ENCODE measurements around the gene KIF6.
A peak's percentile ranks its signal among the peaks of the same experiment; 100 is the strongest.
"Not testable (repeated sequence)": the region's sequence is repeated elsewhere in the genome, so short reads cannot be mapped to it uniquely, and the experiment has no call there.

KIF6 gene, protein sequence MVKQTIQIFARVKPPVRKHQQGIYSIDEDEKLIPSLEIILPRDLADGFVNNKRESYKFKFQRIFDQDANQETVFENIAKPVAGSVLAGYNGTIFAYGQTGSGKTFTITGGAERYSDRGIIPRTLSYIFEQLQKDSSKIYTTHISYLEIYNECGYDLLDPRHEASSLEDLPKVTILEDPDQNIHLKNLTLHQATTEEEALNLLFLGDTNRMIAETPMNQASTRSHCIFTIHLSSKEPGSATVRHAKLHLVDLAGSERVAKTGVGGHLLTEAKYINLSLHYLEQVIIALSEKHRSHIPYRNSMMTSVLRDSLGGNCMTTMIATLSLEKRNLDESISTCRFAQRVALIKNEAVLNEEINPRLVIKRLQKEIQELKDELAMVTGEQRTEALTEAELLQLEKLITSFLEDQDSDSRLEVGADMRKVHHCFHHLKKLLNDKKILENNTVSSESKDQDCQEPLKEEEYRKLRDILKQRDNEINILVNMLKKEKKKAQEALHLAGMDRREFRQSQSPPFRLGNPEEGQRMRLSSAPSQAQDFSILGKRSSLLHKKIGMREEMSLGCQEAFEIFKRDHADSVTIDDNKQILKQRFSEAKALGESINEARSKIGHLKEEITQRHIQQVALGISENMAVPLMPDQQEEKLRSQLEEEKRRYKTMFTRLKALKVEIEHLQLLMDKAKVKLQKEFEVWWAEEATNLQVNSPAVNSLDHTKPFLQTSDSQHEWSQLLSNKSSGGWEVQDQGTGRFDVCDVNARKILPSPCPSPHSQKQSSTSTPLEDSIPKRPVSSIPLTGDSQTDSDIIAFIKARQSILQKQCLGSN

GRCh38 chr6:39724787-39725631 lies at the start of gene KIF6:
Gene KIF6 (minus strand): TSS chr6:39725408. CDS start chr6:39725310, 98 bp downstream.
- DNase-seq, result peak; percentile 79 to 82

DNA sequence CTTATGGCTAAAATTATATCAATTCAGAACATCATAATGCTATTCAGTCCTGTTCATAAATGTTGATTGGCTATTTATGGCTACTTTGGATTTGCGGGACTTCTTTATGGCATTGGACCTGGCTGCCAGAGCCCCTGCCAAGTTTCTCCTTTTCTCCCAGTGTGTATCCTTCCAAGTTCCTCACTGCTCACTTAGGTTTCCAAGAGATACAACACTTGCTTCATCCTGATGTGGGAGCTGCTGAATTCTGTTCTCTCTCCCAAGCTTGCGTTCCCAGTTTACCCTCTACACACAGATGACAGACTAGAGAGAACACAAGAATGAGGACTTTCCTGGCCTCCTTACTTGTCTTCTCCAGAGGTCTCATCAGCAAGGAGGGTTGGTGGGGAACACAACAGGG lies 48.6 kb upstream of the KIF6 start:
- DNase-seq, result no peak

GRCh38 chr6:39772559-39773273 lies 47.5 kb upstream of the KIF6 start:
- DNase-seq, result no peak

GRCh38 chr6:39770446-39770845 lies 45.2 kb upstream of the KIF6 start:
- DNase-seq, result no peak

DNA sequence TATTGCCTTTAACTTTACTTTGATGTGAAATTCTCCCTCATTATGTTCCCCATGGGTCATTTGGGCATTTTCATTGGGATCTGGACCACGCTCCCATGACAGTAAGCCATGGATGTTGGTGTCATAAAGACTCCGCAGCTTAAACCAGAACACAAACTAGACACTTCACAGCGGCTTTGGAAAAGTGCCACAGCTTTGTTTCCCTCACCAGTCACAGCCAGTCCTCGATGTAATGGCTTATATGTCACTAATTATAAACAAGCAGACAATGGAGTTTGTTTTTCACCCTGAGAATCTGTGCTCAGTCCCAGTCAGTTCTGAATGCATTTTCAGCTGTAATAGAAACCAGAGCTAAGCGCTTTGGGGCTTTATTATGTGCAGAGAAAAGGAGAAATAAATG lies 43.8 kb upstream of the KIF6 start:
- no peak for DNase-seq

GRCh38 chr6:39765508-39766065 lies 40.4 kb upstream of the KIF6 start:
- no peak for DNase-seq

GRCh38 chr6:39760226-39760952 lies 35.2 kb upstream of the KIF6 start:
- DNase-seq, result no peak

DNA sequence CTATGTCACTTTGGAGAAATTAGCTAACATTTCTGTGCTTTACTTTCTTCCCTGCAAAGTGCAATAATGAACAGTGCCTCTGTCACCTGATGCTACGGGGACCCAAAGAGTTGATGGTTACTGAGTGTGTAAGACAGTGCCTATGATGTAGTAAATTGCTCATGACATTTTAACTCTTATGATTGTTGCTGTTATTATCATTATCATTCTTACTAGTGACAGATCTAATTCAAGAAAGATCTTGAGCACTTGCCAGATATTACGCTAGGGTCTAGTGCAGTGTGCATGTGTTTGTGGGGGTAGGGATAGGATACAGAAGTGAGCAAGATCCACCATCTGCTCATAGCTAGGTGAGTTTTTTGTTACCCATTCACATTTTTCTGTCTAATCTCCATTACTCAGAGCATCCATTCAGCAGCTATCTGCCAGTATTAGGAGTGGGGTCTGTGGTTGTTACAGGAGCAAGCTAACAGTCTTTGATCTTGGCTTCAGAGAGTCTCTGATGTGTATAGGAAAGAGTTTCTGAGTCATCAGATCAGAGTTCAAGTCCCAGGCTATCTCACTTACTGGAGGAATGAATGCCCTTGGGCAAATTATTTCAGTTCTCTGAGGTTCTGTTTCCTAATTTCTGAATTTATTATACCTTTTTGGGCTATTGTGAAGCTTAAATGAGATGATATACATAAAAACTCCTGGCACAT lies 33.8 kb upstream of the KIF6 start:
- DNase-seq, result no peak

DNA sequence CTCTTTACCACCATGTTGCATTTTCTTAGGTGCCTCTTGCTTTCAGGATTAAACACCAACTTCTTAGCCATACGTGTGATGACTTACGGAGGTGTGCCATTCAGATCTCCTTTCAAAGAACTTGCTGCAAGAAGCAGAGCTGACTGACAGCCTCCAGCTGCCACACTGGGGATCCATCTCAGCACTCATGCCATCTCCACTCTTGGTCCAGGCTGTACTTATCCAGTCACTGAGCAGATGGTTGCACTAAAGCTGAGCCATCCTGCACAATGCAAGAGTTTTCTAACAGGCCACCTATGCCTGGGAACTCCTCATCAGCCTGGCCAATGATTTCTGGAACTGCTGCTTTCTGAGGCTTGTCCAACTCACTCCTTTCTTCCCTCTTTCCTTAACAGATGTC lies 31.4 kb upstream of the KIF6 start:
- DNase-seq, result no peak

- DNase-seq, result no peak
These were observed 30.0 kb upstream of the KIF6 start for GRCh38 chr6:39755231-39755630.

DNA sequence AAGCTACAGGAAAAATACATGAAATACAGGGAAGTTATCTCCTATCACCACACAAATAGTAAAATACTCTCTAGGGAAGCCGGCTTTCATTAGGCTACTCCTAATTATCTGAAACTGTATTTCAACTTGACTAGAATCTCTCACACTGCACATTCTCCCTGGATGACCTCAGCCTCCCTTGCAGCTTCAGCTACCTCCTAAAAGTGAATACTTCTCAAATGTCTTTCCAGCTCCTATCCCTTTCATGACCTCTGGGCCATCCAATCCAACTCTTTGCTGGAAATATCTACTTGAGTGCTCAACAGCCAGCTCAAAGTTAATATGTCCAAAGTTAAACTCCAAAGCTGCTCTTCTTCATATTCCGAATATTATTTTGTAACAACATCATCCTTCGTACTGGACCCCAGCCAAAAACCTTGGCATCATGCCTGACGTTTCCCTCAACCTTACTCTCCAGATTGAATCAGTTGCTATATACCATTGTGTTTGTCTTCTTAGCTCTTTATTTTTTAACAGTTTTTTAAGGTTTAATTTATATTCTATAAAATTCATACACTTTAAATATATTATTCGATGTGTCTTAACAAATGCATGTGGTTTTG lies 29.4 kb upstream of the KIF6 start:
- no peak for DNase-seq

DNA sequence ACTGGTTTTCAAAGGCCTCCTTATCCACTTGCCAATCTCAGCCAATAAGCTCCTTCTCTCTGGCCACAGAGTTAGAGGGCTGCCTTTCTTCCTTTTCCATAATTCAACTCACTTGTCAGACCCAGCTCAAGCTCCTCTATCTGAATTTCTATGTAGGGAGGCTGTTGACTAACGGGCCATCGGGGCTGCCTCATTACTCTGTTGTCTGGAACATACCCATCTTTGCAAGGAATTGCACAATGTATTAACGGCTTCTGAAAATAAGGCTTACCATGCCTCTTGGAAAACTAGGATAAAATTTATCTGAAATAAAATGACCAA lies 28.5 kb upstream of the KIF6 start:
- DNase-seq, result no peak

DNA sequence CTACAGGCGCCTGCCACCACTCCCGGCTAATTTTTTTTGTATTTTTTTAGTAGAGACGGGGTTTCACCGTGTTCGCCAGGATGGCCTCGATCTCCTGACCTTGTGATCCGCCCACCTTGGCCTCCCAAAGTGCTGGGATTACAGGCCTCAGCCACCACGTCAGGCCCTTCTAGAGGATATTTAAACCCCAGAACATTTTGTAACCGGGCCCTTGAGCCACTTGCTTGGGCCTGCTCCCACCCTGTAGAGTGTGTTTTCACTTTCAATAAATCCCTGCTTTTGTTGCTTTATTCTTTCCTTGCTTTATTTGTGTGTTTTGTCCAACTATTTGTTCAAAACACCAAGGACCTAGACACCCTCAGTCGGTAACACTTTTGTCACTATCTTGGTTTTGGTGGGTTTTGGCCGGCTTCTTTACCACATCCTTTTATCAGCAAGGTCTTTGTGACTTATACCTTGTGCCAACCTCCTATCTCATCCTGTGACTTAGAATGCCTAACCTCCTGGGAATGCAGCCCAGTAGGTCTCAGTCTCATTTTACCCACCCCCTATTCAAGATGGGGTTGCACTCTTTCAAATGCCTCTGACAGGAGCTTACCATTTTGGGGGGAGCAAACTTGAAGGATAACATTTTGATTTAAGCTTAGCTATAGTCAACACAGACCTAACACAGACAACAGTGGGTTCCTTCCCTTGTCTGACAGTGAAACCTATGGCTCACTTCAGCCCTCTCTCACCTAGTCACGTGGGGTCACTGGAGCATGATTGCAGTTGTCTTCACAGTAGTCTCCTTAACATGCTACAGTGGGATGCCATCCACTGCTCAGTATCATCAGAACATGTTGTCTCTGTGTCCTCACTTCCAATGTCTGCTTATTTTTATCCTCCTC lies 27.9 kb upstream of the KIF6 start:
- DNase-seq, result no peak

- DNase-seq, result no peak
These were observed 21.6 kb upstream of the KIF6 start for GRCh38 chr6:39746795-39747194.

DNA sequence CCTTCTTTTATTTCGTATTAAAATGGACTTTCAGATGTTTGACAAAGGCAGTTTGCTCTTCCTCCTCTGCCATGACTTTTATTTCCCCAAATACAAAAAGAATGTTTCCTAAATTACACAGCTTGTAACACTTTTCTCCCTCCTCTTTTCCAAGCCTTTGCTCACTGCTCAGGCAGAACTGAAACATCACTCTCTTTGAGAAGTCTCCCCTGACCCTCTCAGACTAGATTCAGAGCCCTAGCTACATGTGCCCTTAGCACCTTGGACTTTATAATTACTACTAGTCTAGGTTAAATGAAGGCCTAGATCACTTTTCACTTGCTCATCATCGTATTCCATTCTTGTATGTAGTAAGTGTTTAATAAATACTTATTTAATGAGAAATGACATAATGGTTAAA lies 8.5 kb upstream of the KIF6 start:
- DNase-seq, result no peak

GRCh38 chr6:39731565-39731964 lies 6.4 kb upstream of the KIF6 start:
- no peak for DNase-seq

- no peak for DNase-seq
These were observed 4.7 kb upstream of the KIF6 start for GRCh38 chr6:39729945-39730344.

DNA sequence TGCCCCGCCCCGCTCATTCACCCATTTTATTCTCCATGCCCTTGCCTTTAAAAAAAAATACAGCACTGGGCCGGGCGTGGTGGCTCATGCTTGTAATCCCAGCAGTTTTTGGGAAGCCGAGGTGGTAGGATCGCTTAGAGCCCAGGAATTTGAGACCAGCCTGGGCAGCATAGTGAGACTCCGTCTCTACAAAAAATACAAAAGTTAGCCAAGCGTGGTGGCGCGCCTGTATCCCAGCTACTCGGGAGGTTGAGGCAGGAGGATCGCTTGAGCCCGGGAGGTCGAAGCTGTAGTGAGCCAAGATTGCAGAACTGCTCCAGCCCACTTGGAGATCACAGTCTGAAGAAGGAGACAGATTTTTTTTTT lies 407 bp upstream of the KIF6 start:
- no peak for DNase-seq

DNA sequence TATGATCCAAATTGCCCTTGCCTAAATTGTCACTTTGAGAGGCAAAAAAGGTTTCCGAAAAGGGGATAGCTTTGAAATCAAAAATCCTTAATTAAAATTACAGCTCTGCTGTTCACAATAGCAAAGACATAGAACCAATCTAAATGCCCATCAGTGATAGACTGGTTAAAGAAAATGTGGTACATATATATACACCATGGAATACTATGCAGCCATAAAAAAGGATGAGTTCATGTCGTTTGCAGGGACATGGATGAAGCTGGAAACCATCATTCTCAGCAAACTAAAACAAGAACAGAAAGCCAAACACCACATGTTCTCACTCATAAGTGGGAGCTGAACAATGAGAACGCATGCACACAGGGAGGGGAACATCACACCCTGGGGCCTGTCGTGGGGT lies 1.9 kb downstream of the KIF6 start:
- DNase-seq, result not testable (repeated sequence)

GRCh38 chr6:39714802-39715201 lies 10.4 kb downstream of the KIF6 start:
- DNase-seq, result no peak

Measured in stimulated activated CD4-positive, alpha-beta T cell treated with anti-CD3 and anti-CD28 coated beads, Interleukin-2, amount 100 ng/mL, for 24 hours (primary cell).